GM10847 (cell line): Measurements from ENCODE around the gene GREM1.

ENCODE experiments used
- POLR2A ChIP-seq: IDR thresholded peaks from 2 replicates; pipeline ENCODE4 v1.6.1; 2011; ENCODE audit not compliant: insufficient read length; ENCODE audit errors: extremely low read depth

Gene GREM1

DNA sequence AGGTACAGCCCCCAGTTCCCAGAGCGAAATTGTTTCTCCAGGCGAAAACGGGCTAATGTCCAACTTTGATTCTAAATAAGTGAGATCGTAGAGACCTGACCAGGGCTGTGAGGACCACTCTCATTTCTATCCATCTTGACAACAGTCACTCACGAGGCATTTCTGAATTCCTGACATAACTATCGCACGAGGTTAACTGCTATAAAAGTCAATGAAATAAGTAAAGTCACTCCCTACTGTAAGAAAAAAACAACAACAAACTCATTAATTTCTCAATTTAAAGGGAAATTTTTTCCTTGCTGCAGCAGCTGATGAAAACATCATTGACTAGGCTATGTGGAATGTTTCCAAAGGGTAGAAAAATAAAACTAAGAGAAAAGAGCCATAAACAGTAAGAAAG is 69.1 kb downstream of the GREM1 start:
- no peak for TF ChIP-seq POLR2A

DNA sequence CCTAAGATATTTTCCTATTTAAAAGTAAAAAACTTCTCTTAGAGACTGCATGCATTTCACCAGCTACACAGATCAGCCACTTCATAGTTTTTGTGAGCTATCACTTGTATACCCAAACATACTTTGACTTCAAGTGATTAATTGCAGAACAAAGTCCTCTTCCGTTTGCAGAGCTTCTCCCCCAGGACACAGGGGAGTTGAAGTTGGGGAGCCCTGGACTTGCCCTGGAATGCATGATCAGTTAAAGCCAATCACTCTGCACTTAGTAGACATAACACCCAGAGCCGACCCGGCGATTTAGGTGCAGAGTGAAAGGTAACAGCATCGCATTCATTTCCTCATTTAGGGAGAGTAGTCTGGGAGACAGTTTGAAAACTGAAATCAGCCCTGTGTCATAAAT is 70.1 kb downstream of the GREM1 start:
- TF ChIP-seq POLR2A, result no peak

DNA sequence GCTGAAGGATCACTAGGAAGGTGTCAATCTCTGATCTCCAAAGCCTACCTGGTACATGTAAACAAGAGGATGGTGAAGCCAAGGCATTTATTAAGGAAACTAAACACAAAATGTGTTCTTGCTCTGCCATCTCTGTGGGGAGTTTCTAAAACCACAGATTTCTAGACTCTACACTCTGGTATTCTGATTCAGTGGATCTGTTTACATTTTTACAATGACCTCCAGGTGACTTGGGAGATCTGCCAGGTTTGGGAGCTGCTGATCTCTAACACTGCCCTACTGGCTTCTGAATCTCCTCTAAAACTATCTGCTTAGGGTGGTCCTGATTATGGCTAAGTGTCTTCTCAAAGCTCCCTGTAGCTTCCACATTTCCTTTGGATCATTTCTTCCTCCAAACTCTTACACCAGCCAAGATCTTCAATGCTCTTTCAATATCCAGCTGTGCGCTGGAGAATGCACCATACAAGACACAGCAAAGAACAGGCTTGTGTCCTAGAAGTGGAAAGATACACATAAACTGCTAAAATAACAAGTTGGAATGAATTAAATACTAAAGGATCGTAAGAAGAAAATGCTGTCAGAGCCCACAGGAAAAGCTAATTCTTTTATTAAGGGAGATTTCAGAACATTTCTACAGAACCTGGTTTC is 72.7 kb downstream of the GREM1 start:
- TF ChIP-seq POLR2A, result no peak

GRCh38 chr15:32792436-32792835 is 74.6 kb downstream of the GREM1 start:
- no peak for TF ChIP-seq POLR2A
